Embryonic facial prominence (tissue), 1 donor: Measurements from ENCODE around the gene CD244.

ENCODE experiments used
- DNase-seq: peaks from one replicate; pipeline ENCODE4 v3.0.0-alpha.2; 2016; ENCODE audit errors: extremely low spot score

The CD244 gene

DNA sequence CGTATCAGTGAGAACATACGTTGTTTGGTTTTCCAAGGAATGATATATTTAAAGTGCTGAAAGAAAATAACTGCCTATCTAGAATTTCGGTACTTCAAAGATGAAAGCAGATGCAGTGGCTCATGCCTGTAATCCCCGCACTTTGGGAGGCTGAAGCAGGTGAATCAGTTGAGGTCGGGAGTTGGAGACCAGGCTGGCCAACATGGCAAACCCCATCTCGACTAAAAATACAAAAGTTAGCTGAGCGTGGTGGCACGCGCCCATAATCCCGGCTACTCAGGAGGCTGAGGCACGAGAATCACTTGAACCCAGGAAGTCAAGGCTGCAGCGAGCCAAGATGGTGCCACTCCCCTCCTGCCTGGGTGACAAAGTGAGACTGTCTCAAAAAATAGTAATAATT, 16.4 kb downstream of the CD244 start:
- no peak for DNase-seq

DNA sequence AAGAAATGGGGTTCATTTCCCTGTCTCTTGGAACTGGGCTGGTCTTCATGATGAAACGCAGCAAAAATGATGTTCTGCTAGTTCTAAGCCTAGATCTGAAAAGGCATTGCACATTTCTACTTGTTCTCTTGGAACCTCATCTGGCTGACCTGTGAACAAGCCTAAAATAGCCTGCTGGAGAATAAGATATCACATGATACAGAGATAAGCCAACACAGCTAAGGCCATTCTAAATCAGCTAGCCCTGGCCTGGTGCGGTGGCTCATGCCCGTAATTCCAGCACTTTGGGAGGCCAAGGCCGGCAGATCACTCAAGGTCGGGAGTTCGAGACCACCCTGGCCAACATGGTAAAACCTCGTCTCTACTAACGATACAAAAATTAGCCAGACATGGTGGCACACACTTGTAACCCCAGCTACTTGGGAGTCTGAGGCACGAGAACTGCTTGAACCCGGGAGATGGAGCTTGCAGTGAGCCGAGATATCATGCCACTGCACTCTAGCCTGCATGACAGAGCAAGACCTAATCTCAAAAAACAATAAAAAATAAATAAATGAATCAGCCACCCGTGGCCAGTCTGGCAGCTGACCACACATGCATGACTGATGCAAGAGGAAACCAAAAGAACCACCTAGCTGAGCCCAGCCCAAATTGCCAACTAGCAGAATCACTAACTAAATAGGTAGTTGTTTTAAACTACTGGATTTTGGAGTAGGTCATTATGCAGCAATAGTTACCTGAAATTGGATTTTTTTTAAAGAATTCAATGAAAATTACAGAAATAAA, 18.0 kb downstream of the CD244 start:
- no peak for DNase-seq

DNA sequence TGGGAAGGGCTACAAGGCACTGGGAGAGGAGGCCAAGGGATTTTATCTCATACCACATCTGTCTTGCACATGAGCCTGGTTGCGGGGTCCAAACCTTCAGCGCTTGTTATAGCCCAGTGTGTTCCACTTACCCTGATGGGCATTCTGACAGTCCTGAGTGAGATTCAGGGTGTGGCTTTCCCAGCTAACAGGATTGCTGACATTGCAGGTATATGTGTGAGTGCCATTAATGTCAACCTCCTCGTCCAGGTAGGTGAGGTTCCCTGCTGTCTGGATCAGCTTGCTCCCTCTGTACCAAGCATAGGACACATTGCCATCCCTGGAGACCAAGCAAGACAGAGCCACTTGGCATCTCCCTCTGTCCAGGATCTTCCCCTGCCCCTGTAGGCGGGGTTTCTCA, 21.6 kb downstream of the CD244 start:
- no peak for DNase-seq

DNA sequence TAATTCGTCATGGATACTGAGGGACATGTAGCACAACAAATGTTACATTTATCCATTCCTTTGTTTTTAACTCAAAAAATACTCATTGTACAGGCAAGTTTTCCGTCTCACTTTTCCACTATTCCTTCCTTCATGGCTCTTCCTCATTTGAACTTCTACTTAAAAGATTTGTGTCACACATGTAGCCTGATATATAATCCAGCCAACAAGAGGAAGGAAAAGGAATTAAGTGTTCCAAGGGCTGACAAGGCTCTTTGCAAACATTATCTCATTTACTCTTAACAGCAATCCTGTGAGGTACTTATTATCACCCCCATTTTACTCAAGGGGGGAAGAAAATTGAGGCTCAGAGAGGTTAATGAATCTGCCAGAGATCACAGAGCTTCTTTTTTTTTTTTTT, 22.9 kb downstream of the CD244 start:
- DNase-seq = no peak

DNA sequence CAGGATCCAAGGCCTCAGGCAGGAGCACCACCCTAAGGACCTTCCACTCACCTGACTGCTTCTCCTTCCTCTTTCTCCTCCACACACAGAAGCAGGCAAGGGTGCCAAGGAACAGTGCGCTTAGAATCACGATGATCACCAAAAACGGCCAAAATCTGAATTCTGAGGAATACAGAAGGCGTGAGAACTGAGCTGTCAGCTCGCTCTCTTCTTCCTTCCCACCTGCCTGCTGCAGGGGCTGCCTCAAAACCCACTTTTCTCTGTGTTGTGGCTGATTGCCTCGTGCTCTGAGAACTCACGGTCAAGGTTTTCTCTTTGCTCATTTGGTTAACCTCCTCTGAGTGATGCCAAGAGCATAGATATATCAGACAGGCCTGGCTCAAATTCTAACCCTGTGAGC, 23.8 kb downstream of the CD244 start:
- no peak for DNase-seq

DNA sequence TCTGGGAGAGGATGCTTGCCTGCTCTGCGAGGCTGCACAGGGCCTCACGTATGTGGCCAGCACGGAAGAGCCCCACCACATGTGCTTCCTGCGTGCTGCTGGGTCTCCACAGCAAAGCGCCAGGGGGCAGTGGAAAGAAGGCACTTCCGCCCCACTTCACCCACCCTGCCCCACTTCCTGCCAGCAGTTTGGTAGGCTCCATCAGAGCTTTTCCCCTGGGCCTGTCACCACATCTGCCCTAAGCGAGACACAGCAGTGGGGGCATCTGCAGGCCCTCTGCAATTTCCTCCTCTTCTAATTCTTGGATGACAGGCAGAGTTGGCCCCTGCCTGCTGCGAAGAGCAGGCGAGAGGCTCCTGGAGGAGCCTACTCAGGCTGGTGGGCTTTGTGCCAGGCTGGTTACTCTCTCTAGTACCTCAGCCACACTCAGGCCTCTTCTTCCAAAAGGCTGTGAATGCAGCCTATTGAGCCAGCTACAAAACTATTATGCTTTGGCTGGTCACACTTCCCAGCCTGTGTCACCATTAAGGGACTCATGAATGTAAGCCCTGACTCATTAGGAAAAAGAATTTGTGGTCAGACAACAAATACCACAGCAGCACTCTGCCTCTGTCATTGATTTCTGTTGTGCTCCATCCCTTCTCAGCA, 25.0 kb downstream of the CD244 start:
- no peak for DNase-seq

DNA sequence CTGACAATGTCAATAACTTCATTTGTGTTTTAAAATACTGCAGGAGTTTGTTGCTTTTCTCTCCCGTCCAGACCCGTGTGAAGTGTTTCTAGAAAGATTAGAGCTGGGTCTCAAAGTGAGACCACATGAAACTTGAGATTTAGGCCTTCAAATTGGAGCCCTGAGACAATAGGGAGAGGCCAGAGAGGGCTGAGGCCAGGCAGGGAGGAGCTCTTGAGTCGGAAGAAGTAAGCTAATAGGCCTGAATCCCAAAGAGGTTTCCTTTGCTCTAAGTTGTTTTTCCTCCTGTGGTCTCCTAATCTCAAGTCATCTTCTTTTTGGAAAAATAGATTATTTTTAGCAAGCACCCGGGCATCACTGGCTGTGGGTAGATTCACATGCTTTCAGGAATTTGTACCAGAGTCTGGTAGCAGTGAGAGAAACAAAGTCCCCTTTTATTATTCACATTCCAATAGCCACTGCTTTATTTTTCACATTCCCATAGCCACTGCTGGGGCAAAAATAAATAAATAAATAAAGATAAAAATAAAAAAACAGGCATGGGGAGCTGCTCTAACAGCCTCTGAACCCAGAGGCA, 25.6 kb downstream of the CD244 start:
- DNase-seq = no peak

DNA sequence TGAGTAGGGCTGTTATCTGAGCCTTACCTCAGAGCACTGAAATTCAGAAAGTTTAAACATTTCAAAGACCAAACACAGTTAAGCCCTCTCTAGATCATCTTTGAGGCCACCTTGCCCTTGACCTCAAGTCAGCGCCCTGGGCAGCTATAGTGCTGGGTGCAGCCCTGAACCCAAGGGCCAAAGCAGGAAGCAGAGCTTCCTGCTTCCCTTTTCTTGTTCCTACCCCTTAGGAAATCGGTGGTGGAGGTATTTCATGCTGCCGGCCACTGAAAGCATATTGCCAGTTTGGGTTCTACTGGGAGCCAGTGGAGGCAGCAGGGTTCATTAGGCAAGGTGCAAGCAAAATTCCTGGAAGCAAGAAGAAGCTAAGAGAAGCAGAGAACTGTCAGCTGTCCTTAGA, 26.1 kb downstream of the CD244 start:
- DNase-seq = no peak

DNA sequence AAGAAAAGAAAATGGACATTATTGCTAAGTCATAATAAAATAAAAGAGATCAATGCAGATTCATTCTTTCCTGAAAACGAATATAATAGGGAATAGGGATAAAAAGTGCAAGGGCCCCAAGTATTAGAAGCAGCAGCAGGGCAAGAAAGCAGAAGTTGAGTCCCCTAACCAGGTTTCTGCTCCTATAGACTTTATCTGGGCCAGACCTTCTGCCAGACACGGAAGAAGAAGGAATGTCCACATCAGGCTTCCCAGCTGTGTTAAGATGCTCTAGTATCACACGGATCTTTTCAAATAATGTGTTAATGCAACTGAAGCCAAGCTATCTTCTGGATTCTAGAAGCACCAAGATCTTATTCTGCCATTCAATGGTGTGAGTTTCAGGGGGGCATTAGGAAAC, 26.9 kb downstream of the CD244 start:
- DNase-seq = no peak

DNA sequence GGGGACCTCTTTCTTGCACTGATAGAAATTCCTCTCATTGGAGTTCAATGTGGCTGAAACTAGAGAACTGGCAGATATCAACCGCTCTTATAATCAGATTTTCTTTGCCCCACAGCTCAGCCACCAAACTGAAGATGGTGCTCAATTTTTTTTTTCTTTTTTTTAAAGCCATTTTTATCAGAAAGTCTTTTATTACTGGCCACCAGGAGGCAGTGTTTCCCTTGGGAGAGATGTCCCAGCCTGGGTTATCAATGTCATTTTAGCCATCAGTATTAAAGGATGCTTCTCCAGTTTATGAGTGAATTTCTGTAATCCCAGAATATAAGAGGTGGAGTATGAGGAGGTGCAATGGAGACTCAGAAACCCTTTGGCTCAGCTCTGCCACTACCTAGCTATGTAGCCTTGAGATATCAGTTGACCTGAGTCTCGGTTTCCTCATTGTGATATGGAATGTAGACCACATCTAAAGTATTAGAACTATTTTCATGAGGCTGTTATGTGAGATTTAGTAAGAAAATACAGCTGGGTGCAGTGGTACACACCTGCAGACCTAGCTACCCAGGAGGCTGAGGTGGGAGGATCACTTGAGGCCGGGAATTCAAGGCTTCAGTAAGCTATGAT, 27.6 kb downstream of the CD244 start:
- no peak for DNase-seq

DNA sequence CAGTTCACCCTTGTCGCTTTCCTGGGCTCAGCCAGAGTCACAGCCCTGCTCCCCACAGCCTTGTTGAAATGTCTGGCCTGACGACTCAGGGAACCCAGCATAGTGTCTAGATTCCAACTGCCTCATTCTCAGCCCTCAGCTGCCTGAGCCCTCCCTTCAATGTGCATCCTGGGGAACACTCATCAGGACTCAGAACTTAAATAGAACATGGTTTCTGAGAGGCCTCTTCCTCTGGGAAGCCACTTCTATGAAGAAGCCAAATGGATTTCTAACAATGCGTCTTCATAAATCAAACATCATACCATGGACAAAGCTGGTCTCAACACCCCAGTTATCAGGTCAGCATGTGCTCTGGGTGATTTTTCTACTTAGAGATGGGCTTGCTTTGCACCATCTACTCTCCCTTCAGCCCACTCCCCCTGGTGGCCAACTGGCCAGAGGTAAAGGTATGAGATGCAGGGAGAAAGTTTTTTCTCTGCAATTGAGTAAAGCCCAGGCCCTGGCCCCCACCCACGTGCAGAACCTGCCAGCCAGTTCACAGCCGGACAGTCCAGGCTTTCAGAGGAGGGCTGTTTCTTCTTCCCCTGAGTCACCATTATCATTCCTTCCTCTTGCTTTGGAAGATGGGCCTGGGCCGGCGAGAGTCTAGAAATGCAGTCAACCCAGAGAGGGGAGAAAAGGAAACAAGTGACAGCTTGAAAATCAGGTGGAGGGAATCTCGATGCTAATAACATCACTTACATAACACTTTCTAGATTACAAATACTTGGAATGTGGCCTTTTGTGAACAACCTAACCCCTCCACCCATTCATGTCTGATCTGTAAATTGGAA, 32.1 kb downstream of the CD244 start:
- DNase-seq = no peak

DNA sequence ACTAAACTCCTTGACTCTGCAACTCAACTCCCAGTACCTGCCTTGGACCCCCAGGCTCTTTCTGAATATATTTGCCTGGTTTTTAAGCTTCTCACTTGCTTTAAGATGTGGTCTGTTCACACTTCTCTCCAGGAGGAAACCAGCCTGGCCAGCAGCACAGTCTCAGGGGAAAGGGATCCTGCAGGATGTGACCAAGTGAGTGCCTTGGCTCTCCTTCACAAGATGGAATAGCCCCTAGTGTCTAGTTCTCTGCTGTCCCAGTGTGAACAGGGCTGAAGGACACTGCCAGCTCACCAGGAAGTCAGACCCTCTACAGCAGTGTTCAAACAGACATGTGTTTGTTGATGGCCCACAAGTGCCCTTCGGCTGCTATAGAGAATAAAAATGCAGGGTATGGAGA, 32.9 kb downstream of the CD244 start:
- no peak for DNase-seq

DNA sequence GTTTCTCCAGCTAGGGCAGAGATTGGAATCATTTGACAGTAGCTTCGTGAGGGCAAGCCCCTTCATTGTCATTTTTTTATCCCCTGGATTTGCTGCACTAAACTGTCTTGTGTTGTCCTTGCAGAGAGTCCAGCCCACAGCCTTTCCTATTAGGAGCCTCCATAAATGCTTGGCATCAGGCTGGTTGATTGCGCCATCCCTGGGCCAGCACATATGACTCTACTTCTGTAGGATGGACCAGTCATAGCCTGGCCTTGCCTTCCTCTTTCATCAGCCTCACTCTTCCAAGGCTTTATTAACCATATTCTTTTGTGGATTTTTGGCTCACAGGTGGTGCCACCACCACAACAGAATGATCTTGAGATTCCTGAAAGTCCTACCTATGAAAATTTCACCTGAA, 35.3 kb downstream of the CD244 start:
- no peak for DNase-seq

DNA sequence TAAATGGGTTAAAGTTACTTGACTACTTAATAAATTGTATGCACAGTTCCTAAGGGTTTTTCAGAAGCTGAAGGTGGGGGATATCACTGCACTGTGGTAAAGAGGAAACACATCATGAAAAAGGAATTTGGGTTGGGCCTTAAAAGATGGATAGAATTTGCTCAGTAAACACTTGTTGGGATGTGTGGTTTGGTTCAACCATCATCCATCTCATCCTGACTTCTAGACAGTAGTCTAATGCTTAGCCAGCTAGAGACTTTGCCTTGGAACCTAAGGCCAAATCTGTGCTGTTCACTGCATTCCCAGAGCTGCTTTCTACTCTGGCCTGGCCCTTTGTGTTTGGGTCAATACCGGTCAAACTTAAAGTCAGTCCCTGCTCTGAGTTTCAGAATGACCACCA, 36.1 kb downstream of the CD244 start:
- no peak for DNase-seq

DNA sequence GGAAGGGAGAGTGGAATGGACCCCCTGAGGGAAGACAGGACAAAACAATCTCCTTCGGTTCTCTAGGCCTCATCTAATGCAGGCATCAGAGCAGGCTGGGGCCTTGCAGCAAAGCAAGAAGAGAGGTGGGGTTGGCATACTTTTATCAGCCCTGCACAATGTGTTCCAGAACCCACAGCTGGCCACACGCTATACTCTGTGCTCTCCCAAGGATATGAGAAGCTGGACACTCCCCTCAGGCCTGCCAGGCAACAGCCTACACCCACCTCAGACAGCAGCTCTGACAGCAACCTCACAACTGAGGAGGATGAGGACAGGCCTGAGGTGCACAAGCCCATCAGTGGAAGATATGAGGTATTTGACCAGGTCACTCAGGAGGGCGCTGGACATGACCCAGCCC, 39.4 kb downstream of the CD244 start:
- no peak for DNase-seq

DNA sequence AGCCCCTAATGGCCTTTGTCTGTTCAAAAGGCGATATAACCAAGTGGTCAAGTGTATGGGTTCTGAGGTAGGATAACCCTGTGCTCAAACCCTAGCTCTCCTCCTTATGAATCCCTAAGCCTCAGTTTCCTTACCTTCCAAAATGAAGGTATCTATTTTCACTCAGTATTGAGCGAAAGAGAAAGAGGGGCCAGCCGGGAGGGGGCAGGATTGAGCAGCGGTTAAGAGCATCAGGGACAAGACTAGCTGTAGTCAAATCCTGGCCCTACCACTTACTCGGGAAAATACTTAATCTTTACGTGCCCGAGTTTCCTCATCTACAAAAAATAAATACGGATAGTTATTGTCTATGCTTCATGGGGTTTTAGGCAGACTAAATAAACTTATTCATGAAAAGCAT, 41.1 kb downstream of the CD244 start:
- no peak for DNase-seq

DNA sequence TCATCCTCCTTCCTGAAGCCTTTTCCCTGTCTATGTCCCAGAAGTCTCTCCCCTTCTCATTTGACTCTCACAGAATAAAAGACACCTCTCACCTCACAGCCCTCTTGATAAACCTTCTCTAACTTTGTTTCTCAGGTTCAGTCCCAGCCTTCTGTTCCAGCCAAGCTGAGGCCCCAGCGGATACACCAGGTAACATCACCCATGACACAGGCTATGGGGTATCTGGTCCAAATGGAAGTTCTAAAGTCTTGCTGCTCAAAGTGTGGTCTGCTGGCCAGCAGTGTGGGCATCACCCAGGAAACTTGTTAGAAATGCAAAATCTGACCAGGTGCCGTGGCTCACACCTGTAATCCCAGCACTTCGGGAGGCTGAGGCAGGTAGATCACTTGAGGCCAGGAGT, 43.5 kb downstream of the CD244 start:
- no peak for DNase-seq

DNA sequence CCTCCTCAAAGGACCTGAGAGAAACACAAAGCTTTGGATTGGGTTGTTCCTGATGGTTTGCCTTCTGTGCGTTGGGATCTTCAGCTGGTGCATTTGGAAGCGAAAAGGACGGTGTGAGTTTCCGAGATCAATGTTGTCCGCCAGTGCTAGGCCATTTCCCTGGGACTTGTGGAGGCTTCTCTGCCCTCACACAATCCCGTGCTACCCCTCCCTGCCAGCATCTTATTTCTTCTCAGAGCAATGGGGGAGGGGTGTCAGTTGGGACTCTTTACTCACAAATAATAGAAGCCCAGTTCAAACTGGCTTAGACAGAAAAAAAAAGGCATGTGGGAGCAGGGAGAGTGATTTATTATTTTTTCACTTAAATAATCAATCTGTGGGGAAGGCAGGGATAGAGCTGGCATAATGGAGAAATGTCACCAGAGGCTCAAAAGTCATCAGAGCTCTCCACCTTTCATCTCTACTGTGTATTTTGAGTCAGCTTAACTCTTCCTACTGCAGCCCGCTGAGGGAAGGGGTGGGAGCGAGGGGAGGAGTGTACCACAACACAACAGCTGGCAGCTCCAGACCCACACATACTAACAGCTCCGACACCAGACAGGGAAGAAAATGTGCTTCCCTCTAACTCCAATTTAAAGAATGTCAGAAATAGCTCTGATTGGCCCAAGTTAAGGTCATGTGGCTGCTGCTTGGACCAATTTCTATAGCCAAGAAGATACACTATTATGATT, 44.3 kb downstream of the CD244 start:
- DNase-seq = no peak

DNA sequence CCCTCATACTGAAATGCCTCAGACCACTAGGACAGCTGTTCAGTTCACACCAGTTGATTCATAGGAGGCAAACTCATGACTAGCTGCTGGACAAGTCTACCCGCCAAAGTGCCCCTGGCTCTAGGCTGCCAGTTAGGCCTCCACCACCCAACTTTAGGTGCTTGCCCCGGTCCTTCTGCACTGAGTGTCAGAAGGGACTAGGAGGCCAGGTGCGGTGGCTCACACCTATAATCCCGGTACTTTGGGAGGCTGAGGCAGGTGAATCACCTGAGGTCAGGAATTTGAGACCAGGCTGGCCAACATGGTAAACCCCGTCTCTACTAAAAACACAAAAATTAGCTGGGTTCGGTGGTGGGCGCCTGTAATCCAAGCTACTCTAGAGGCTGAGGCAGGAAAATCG, 47.8 kb downstream of the CD244 start:
- no peak for DNase-seq

DNA sequence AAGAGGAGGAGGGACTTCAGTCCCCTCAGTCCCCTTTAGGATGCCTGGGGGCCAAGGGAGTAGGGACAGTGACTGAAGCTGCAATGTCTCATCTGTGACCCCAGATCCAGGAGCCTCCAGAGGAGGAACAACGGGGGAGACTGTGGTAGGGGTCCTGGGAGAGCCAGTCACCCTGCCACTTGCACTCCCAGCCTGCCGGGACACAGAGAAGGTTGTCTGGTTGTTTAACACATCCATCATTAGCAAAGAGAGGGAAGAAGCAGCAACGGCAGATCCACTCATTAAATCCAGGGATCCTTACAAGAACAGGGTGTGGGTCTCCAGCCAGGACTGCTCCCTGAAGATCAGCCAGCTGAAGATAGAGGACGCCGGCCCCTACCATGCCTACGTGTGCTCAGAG, 48.4 kb downstream of the CD244 start:
- no peak for DNase-seq

DNA sequence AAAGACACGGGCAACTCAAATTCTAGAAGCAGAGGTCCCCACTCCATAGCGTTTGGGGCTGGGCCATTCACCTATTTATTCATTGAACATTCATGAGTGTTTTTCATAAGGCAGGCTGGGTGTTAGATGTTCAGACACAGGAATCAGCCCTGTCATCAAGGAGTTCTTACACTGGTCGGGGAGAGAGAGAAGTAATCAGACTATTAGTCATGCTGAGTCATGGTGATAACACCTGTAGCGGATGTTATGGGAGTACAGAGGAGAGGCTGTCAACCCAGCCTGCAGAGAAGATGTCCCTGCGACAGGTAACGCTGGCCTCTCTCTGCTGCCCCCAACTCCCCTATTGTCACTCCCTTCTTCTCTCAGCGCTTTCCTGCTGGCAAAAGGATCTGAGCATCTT, 49.5 kb downstream of the CD244 start:
- no peak for DNase-seq
